DOHH2 (cell line): Measurements from ENCODE around the gene SAV1.

ENCODE experiments used
- H3F3A ChIP-seq: fragments of 200-600 bp; sonication (generic), shearing (Covaris generic); 2 replicates; pipeline ENCODE4 v1.6.0; 2016; ENCODE audit warnings: antibody characterized with exemption, mild to moderate bottlenecking; ENCODE audit not compliant: control insufficient read depth, insufficient read depth
- H3K27ac ChIP-seq: fragments of 200-600 bp; sonication (generic); 2 replicates; pipeline ENCODE4 v1.5.1; 2014; ENCODE audit warnings: low read depth, mild to moderate bottlenecking, low read length, moderate library complexity
- H3K27me3 ChIP-seq: fragments of 200-600 bp; sonication (generic); 2 replicates; pipeline ENCODE4 v1.6.1; 2014; ENCODE audit warnings: mild to moderate bottlenecking, low read length, mixed read lengths; ENCODE audit not compliant: control insufficient read depth
- H3K36me3 ChIP-seq: fragments of 200-600 bp; sonication (generic); 2 replicates; pipeline ENCODE4 v1.6.1; 2014; ENCODE audit warnings: mild to moderate bottlenecking, low read length, moderate library complexity, mixed read lengths; ENCODE audit not compliant: control insufficient read depth
- H3K4me1 ChIP-seq: fragments of 200-600 bp; sonication (generic); 2 replicates; pipeline ENCODE4 v1.6.1; 2014; ENCODE audit warnings: mild to moderate bottlenecking, low read length, mixed read lengths; ENCODE audit not compliant: control insufficient read depth
- H3K4me2 ChIP-seq: fragments of 200-600 bp; sonication (generic); 2 replicates; pipeline ENCODE4 v1.6.0; 2014; ENCODE audit warnings: mild to moderate bottlenecking, low read length, moderate library complexity
- H3K4me3 ChIP-seq: fragments of 200-600 bp; sonication (generic); 2 replicates; pipeline ENCODE4 v1.5.1; 2014; ENCODE audit warnings: mild to moderate bottlenecking, low read length, mixed read lengths
- H3K79me2 ChIP-seq: fragments of 200-600 bp; sonication (generic); 2 replicates; pipeline ENCODE4 v1.6.1; 2014; ENCODE audit warnings: mild to moderate bottlenecking, low read length, mixed read lengths; ENCODE audit not compliant: control insufficient read depth
- H3K9me2 ChIP-seq: fragments of 200-600 bp; sonication (generic); replicated peaks from 2 replicates; pipeline ENCODE4 v1.6.1; 2014; ENCODE audit warnings: mild to moderate bottlenecking, low read length, mixed read lengths; ENCODE audit not compliant: control insufficient read depth
- H3K9me3 ChIP-seq: fragments of 200-600 bp; sonication (generic); 2 replicates; pipeline ENCODE4 v1.6.1; 2014; ENCODE audit warnings: antibody characterized with exemption, low read length, mixed read lengths; ENCODE audit not compliant: control insufficient read depth, insufficient read depth
- H4K20me1 ChIP-seq: fragments of 200-600 bp; sonication (generic); 2 replicates; pipeline ENCODE4 v1.6.0; 2014; ENCODE audit warnings: low read depth, mild to moderate bottlenecking, antibody characterized with exemption, low read length, moderate library complexity; ENCODE audit not compliant: control insufficient read depth, insufficient read depth
- EZH2phosphoT487 ChIP-seq: fragments of 200-600 bp; sonication (generic); IDR thresholded peaks from 2 replicates; pipeline ENCODE4 v1.6.1; 2017; ENCODE audit warnings: borderline replicate concordance, mild to moderate bottlenecking, antibody characterized with exemption, low read length, moderate library complexity, mixed read lengths
- TF ChIP-seq, protein P1 (sequence below): fragments of 200-600 bp; sonication (generic); IDR thresholded peaks from one replicate; pipeline ENCODE4 v1.5.1; 2014; ENCODE audit warnings: antibody characterized with exemption, mild to moderate bottlenecking, low read depth, low read length; ENCODE audit not compliant: poor library complexity, severe bottlenecking

Gene SAV1

DNA sequence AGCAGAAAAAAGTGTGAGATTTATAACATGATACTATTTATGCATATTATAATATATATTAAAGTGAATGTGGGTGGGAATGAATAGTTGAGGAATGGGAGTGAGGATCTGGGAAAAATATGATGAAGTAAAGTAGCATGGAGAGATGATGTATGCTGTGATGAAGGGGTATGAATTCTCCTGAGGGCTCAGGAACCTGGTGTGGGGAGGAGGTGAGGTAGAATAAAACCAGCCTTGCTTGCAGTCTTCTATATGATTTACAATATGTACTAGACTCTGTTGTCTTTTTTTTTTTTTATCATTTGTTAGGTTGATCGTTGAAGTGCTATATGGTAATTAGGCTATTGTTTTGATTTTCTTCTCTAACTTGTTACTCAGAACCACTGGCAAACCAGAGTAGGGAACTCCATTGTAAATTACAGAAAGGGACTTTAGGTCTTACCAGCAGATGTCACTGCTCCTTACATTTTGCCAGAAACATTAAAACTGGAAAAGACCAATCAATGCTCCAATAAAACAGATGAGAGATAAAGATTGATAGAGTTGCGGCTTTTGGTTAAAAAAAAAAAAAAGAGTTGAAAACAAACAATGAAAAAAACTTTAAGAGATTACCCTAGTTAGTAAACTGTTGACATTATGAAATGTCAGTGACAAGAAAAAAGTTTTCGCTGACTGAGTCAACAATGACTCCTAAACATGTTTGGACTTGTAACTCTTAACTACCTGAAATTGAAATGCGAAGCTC lies 68.2 kb downstream of the SAV1 start:
- Histone ChIP-seq H3K4me2 (no peak overlapping the region), H3F3A (no peaks in the 10 kb centered on the region), H3K79me2 (no peaks in the 10 kb centered on the region), H3K27ac (no peak overlapping the region), H3K36me3 (no peaks in the 10 kb centered on the region), H3K4me1 (no peaks in the 10 kb centered on the region), H4K20me1 (no peaks in the 10 kb centered on the region), H3K4me3 (no peak overlapping the region), H3K9me2 (no peaks in the 10 kb centered on the region), H3K9me3 (no peaks in the 10 kb centered on the region), H3K27me3 (no peaks in the 10 kb centered on the region; the same call in 1 of the 2 replicates)
- TF ChIP-seq, protein P1, sequence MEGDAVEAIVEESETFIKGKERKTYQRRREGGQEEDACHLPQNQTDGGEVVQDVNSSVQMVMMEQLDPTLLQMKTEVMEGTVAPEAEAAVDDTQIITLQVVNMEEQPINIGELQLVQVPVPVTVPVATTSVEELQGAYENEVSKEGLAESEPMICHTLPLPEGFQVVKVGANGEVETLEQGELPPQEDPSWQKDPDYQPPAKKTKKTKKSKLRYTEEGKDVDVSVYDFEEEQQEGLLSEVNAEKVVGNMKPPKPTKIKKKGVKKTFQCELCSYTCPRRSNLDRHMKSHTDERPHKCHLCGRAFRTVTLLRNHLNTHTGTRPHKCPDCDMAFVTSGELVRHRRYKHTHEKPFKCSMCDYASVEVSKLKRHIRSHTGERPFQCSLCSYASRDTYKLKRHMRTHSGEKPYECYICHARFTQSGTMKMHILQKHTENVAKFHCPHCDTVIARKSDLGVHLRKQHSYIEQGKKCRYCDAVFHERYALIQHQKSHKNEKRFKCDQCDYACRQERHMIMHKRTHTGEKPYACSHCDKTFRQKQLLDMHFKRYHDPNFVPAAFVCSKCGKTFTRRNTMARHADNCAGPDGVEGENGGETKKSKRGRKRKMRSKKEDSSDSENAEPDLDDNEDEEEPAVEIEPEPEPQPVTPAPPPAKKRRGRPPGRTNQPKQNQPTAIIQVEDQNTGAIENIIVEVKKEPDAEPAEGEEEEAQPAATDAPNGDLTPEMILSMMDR = peak; percentile 55
- TF ChIP-seq EZH2phosphoT487 = no peak

DNA sequence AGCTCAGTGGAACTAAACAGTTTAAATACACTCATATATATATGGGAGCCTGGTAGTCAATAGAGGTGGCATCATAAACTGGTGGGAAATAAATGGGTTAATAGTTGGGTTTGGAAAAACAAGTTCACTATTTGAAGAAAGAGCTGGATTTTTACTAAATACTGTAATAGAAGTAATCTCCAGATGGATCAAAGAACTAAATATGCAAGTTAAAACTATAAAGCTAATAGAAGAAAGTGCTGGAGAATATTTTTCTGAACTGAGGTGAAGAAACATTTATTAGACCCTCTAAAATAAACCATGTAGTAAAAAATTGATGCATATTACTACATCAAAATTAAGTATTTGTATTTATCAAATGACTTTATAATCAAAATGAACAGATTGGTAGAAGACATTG lies 69.3 kb downstream of the SAV1 start:
- H3K4me1 ChIP-seq = no peaks in the 10 kb centered on the region
- no peaks in the 10 kb centered on the region for H4K20me1 ChIP-seq
- no peak overlapping the region for H3K27ac ChIP-seq
- TF ChIP-seq, protein P1 = no peak
- no peak for TF ChIP-seq EZH2phosphoT487
- no peak overlapping the region for H3K4me3 ChIP-seq
- H3K27me3 ChIP-seq = no peaks in the 10 kb centered on the region; the same call in 1 of the 2 replicates
- H3F3A ChIP-seq = no peaks in the 10 kb centered on the region
- no peaks in the 10 kb centered on the region for H3K9me2 ChIP-seq
- H3K4me2 ChIP-seq = no peak overlapping the region
- H3K79me2 ChIP-seq = no peaks in the 10 kb centered on the region
- H3K9me3 ChIP-seq = no peaks in the 10 kb centered on the region
- no peaks in the 10 kb centered on the region for H3K36me3 ChIP-seq

DNA sequence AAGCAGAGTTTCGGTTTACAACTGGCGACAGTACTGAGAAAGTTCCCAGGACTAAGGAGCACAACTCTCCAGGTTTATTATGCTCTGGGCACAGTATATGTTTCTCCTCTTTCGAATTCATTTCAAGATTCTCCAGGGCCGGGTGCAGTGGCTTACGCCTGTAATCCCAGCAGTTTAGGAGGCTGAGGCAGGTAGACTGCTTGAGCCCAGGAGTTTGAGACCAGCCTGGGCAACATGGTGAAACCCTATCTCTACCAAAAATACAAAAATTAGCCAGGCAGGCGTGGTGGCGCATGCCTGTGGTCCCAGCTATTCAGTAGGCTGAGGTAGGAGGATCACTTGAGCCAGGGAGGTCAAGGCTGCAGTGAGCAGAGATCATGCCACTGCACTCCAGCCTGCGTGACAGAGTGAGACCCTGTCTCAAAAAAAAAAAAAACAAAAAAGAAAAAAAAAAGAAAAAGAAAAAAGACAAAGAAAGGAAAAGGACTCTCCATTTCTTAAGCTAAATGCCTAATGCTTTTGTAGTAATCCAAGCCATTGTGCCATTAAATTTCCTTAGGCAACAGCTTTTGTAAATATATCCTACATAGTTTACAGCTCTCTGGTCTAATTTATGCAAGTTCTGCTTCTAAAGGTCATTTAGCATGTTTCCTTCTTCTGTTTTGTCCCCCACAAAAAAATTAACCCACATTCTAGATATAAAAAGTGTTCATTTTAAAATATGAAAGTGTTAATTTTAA lies 73.4 kb downstream of the SAV1 start:
- TF ChIP-seq EZH2phosphoT487 = no peak
- TF ChIP-seq, protein P1 = no peak
- Histone ChIP-seq H3F3A (no peaks in the 10 kb centered on the region), H3K27ac (no peak overlapping the region), H3K4me2 (no peak overlapping the region), H4K20me1 (no peaks in the 10 kb centered on the region), H3K79me2 (no peaks in the 10 kb centered on the region), H3K4me1 (no peaks in the 10 kb centered on the region), H3K27me3 (no peaks in the 10 kb centered on the region; the same call in none of the 2 replicates), H3K4me3 (no peak overlapping the region), H3K9me3 (no peaks in the 10 kb centered on the region), H3K36me3 (no peaks in the 10 kb centered on the region), H3K9me2 (no peaks in the 10 kb centered on the region)
